ENCODE data around the gene FER. TPM values are rescaled to one million over a fixed set of nuclear protein-coding genes. Genes with fewer than 3 reads are reported as not detected.

Gene FER
- total and polyA plus RNA-seq, 2 of the 13 experiments (the other 11 are each of a cell fraction or from before 2014, with no cell fraction given), result 7.9 to 29.0 TPM

DNA sequence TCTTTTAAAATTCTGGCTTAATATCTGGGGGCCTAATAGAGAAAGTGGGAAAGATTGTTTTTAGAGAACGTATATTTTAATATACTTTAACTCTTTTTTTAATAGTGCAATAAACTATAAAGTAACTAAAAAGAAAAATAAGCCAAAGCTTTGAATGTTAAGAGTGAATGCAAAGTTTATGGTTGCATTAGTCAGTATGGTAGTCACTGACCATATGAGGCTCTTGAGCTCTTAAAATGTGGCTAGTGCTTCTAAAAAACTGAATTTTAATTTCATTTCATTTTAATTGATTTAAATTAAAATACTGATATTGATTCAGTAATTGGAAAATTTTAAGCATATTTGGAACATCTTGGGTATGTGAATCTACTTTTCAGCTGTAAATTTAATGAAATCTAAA, 351.4 kb downstream of the FER start:
- Histone ChIP-seq H3K4me2 (ENCODE audit: low read depth, low read length) (no peak overlapping the region), H3K9ac (ENCODE audit: insufficient read depth, low read depth, low read length) (no peak overlapping the region), H3K9me3 (ENCODE audit: low read length) (no peaks in the 10 kb centered on the region), H2AFZ (ENCODE audit: low read length) (no peak overlapping the region), H3K27ac (ENCODE audit: extremely low read length, insufficient read depth, low read length) (no peak overlapping the region), H3K4me3 (replicated peaks in 1 of 3; ENCODE audit: insufficient read depth in 1 of 3, low read depth in 2 of 3, low read length in 3 of 3) (no peak overlapping the region), H3K27me3 (ENCODE audit: control insufficient read depth in 1 of 2, insufficient read depth in 2 of 2, low read length in 2 of 2) (no peaks in the 10 kb centered on the region), H4K20me1 (ENCODE audit: insufficient read depth, low read length) (no peaks in the 10 kb centered on the region), H3K36me3 (replicated peaks in 1 of 2; ENCODE audit: control insufficient read depth in 1 of 2, insufficient read depth in 2 of 2, low read length in 2 of 2) (peaks cover 0 to 1% of the 10 kb centered on the region in 2 experiments; a peak in 1 of 5 replicates), H3K79me2 (ENCODE audit: insufficient read depth, low read length) (no peaks in the 10 kb centered on the region), H3K4me1 (ENCODE audit: insufficient read depth, low read length) (no peaks in the 10 kb centered on the region)
- no TSS peak for BruUV-seq (replicated peaks)
- ATAC-seq, result no peak
- in situ Hi-C loops (cut with HindIII; ENCODE audit: extremely low pct_ligation_motif_present, low pct_unique_long_range_greater_than_20kb), result no loop called here
- no peak for FAIRE-seq
- no peak for TF ChIP-seq SRY (CRISPR knock-in tag; IDR thresholded peaks at IDR 0.05)
- TF ChIP-seq EED (CRISPR knock-in tag; IDR thresholded peaks at IDR 0.05), result no peak
- TF ChIP-seq, protein P1, sequence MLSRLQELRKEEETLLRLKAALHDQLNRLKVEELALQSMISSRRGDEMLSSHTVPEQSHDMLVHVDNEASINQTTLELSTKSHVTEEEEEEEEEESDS (CRISPR knock-in tag; IDR thresholded peaks at IDR 0.05; ENCODE audit: borderline replicate concordance), result no peak
- no peak for TF ChIP-seq TSC22D2 (CRISPR knock-in tag; IDR thresholded peaks at IDR 0.05; ENCODE audit: borderline replicate concordance)
- TF ChIP-seq IRF2 (CRISPR knock-in tag; IDR thresholded peaks at IDR 0.05), result no peak
- TF ChIP-seq ZNF160 (CRISPR knock-in tag; IDR thresholded peaks at IDR 0.05), result no peak
- TF ChIP-seq ZFP62 (CRISPR knock-in tag; IDR thresholded peaks at IDR 0.05), result no peak
- no peak for TF ChIP-seq RFX3 (CRISPR knock-in tag; IDR thresholded peaks at IDR 0.05)
- TF ChIP-seq SP2 (CRISPR knock-in tag; IDR thresholded peaks at IDR 0.05), result no peak
- TF ChIP-seq ZSCAN9 (CRISPR knock-in tag; IDR thresholded peaks at IDR 0.05; ENCODE audit: borderline replicate concordance), result no peak
- no peak for TF ChIP-seq ZSCAN22 (CRISPR knock-in tag; IDR thresholded peaks at IDR 0.05)
- TF ChIP-seq PHF5A (CRISPR knock-in tag; IDR thresholded peaks at IDR 0.05; ENCODE audit: low read depth, unreplicated experiment), result no peak
- no peak for TF ChIP-seq ZNF451 (CRISPR knock-in tag; IDR thresholded peaks at IDR 0.05)
- no peak for TF ChIP-seq ZNF788 (CRISPR knock-in tag; IDR thresholded peaks at IDR 0.05; ENCODE audit: borderline replicate concordance)
- TF ChIP-seq SRSF9 (IDR thresholded peaks at IDR 0.05; ENCODE audit: borderline replicate concordance, insufficient read depth, low read depth, low read length, poor library complexity, severe bottlenecking), result no peak
- TF ChIP-seq, protein P2, sequence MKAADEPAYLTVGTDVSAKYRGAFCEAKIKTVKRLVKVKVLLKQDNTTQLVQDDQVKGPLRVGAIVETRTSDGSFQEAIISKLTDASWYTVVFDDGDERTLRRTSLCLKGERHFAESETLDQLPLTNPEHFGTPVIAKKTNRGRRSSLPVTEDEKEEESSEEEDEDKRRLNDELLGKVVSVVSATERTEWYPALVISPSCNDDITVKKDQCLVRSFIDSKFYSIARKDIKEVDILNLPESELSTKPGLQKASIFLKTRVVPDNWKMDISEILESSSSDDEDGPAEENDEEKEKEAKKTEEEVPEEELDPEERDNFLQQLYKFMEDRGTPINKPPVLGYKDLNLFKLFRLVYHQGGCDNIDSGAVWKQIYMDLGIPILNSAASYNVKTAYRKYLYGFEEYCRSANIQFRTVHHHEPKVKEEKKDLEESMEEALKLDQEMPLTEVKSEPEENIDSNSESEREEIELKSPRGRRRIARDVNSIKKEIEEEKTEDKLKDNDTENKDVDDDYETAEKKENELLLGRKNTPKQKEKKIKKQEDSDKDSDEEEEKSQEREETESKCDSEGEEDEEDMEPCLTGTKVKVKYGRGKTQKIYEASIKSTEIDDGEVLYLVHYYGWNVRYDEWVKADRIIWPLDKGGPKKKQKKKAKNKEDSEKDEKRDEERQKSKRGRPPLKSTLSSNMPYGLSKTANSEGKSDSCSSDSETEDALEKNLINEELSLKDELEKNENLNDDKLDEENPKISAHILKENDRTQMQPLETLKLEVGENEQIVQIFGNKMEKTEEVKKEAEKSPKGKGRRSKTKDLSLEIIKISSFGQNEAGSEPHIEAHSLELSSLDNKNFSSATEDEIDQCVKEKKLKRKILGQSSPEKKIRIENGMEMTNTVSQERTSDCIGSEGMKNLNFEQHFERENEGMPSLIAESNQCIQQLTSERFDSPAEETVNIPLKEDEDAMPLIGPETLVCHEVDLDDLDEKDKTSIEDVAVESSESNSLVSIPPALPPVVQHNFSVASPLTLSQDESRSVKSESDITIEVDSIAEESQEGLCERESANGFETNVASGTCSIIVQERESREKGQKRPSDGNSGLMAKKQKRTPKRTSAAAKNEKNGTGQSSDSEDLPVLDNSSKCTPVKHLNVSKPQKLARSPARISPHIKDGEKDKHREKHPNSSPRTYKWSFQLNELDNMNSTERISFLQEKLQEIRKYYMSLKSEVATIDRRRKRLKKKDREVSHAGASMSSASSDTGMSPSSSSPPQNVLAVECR (CRISPR knock-in tag; IDR thresholded peaks at IDR 0.05; ENCODE audit: borderline replicate concordance), result no peak
- no peak for TF ChIP-seq NFYC (CRISPR knock-in tag; IDR thresholded peaks at IDR 0.05)
- TF ChIP-seq, protein P3, sequence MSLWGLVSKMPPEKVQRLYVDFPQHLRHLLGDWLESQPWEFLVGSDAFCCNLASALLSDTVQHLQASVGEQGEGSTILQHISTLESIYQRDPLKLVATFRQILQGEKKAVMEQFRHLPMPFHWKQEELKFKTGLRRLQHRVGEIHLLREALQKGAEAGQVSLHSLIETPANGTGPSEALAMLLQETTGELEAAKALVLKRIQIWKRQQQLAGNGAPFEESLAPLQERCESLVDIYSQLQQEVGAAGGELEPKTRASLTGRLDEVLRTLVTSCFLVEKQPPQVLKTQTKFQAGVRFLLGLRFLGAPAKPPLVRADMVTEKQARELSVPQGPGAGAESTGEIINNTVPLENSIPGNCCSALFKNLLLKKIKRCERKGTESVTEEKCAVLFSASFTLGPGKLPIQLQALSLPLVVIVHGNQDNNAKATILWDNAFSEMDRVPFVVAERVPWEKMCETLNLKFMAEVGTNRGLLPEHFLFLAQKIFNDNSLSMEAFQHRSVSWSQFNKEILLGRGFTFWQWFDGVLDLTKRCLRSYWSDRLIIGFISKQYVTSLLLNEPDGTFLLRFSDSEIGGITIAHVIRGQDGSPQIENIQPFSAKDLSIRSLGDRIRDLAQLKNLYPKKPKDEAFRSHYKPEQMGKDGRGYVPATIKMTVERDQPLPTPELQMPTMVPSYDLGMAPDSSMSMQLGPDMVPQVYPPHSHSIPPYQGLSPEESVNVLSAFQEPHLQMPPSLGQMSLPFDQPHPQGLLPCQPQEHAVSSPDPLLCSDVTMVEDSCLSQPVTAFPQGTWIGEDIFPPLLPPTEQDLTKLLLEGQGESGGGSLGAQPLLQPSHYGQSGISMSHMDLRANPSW (CRISPR knock-in tag; IDR thresholded peaks at IDR 0.05; ENCODE audit: borderline replicate concordance), result no peak
- TF ChIP-seq FOXK2 (IDR thresholded peaks at IDR 0.05), result no peak
- no peak for DNase-seq (ENCODE audit: low spot score)
- WGBS (ENCODE audit: low lambda C conversion rate), result 96% methylated on average over 1 of the region's 1 CpG
- intact Hi-C loops (cut with micrococcal nuclease; ENCODE audit: unreplicated experiment), result no loop called here
- ChIA-PET CTCF (ENCODE audit: low intra/inter-chr PET ratio, low total read pairs) (no interaction called here), POLR2A (no interaction called here)

Measured in HepG2 (cell line).